Loucy (cell line): ENCODE measurements around the gene ZNRF3.

Experiments used
- CTCF ChIP-seq: fragments of 200-600 bp; sonication (generic); conservative IDR thresholded peaks from 2 replicates; pipeline ENCODE4 v1.5.1; 2014; ENCODE audit warnings: mild to moderate bottlenecking, antibody characterized with exemption, low read length
- EZH2phosphoT487 ChIP-seq: fragments of 200-600 bp; IDR thresholded peaks from 2 replicates; pipeline ENCODE4 v1.6.1; 2018; ENCODE audit warnings: antibody characterized with exemption, mild to moderate bottlenecking, moderate library complexity, borderline replicate concordance

- TF ChIP-seq CTCF (no peak), EZH2phosphoT487 (no peak)
Observed at GRCh38 chr22:28942801-28943500, 59.6 kb downstream of the ZNRF3 start.
